B cell (primary cell): ENCODE measurements around the gene HTRA1. TPM values are rescaled to one million over a fixed set of nuclear protein-coding genes. Genes with fewer than 3 reads are reported as not detected.

Experiments used
- ATAC-seq: fragments of 200-7000 bp; cut with Tn5 transposase; one replicate; pipeline ENCODE4 v1.10.0; 2021; ENCODE audit warnings: low read depth, mild to moderate bottlenecking, moderate number of reproducible peaks, moderate library complexity
- CTCF ChIA-PET: fragments of 350-600 bp; sonication (Branson Sonifier 250); formaldehyde crosslinking; loops from one replicate; lab custom pipeline; 2021; ENCODE audit warnings: antibody characterized with exemption, inconsistent platforms; lab: Charles Lee
- POLR2A ChIA-PET: fragments of 350-600 bp; sonication (Branson Sonifier 250); formaldehyde crosslinking; loops from one replicate; lab custom pipeline; 2021; ENCODE audit warnings: antibody characterized with exemption; lab: Charles Lee
- DNase-seq: peaks from one replicate; pipeline ENCODE4 v3.0.0; 2013
- H2AFZ ChIP-seq: 2 replicates; pipeline ENCODE4 v1.6.1; 2012; ENCODE audit warnings: mild to moderate bottlenecking, low read depth, low read length; ENCODE audit not compliant: insufficient read depth, poor library complexity, severe bottlenecking
- H3K27ac ChIP-seq, 2 donors: 1 replicate in 1 of 2; 2 replicates in 1 of 2; pipeline ENCODE4 v1.5.1; 2012 to 2013; ENCODE audit warnings: low read length in 2 of 2, mild to moderate bottlenecking in 2 of 2, moderate library complexity in 1 of 2
- H3K27me3 ChIP-seq, 4 experiments: fragments of 200-600 bp in 1 of 4; sonication (generic) in 1 of 4; replicated peaks in 1 of 4; 1 replicate in 2 of 4; 2 replicates in 2 of 4; pipeline versions ENCODE4 v1.6.1 to v1.7.0; 2013 to 2016; ENCODE audit warnings: low read length in 3 of 4, mild to moderate bottlenecking in 2 of 4, mixed read lengths in 1 of 4, moderate library complexity in 1 of 4; ENCODE audit not compliant: insufficient read depth in 4 of 4, control insufficient read depth in 3 of 4; ENCODE audit errors: control extremely low read depth in 1 of 4
- H3K36me3 ChIP-seq, 2 experiments: replicated peaks in 1 of 2; 1 replicate in 1 of 2; 2 replicates in 1 of 2; pipeline versions ENCODE4 v1.6.1 to v1.7.1; 2013; ENCODE audit warnings: low read length in 1 of 2; ENCODE audit not compliant: insufficient read depth in 2 of 2, control insufficient read depth in 1 of 2; ENCODE audit errors: control extremely low read depth in 1 of 2, extremely low read depth in 1 of 2
- H3K4me1 ChIP-seq, 2 donors: fragments of 200-600 bp in 1 of 2; sonication (generic) in 1 of 2; 1 replicate in 1 of 2; 2 replicates in 1 of 2; pipeline versions ENCODE4 v1.5.1 to v1.6.1; 2013 to 2017; ENCODE audit warnings: low read length in 2 of 2; ENCODE audit not compliant: control insufficient read depth in 2 of 2, insufficient read depth in 2 of 2
- H3K4me2 ChIP-seq: replicated peaks from 2 replicates; pipeline ENCODE3; 2012; ENCODE audit warnings: mild to moderate bottlenecking, low read depth, low read length; ENCODE audit not compliant: poor library complexity, severe bottlenecking
- H3K4me3 ChIP-seq, 5 experiments: fragments of 200-600 bp in 1 of 5; sonication (generic) in 1 of 5; 1 replicate in 3 of 5; 2 replicates in 2 of 5; pipeline versions ENCODE4 v1.5.1 to v1.7.0; 2011 to 2016; ENCODE audit warnings: low read length in 4 of 5, mild to moderate bottlenecking in 4 of 5, low read depth in 2 of 5, control low read depth in 1 of 5, moderate library complexity in 1 of 5; ENCODE audit not compliant: insufficient read depth in 1 of 5; ENCODE audit errors: control extremely low read depth in 1 of 5, extremely low read depth in 1 of 5
- H3K79me2 ChIP-seq: fragments of 200-600 bp; sonication (generic); one replicate; pipeline ENCODE4 v1.6.0; 2016; ENCODE audit warnings: low read length; ENCODE audit not compliant: control insufficient read depth, insufficient read depth
- H3K9ac ChIP-seq: fragments of 200-600 bp; sonication (generic); 2 replicates; pipeline ENCODE4 v1.6.1; 2017; ENCODE audit warnings: mild to moderate bottlenecking, low read length, moderate library complexity
- H3K9me3 ChIP-seq, 3 donors: one replicate each; pipeline versions ENCODE4 v1.6.1 to v1.7.1; 2013; ENCODE audit warnings: low read length in 2 of 3; ENCODE audit not compliant: control insufficient read depth in 2 of 3, insufficient read depth in 1 of 3; ENCODE audit errors: control extremely low read depth in 1 of 3
- H4K20me1 ChIP-seq: 2 replicates; pipeline ENCODE4 v1.6.0; 2012; ENCODE audit warnings: mild to moderate bottlenecking, low read length; ENCODE audit not compliant: insufficient read depth, control insufficient read depth, poor library complexity, severe bottlenecking
- H3K27ac Mint-ChIP-seq: one replicate; pipeline ENCODE4 v1.8.0; 2021; ENCODE audit warnings: mixed read lengths
- H3K27me3 Mint-ChIP-seq: one replicate; pipeline ENCODE4 v1.8.0; 2021; ENCODE audit warnings: mixed read lengths
- H3K4me1 Mint-ChIP-seq: one replicate; pipeline ENCODE4 v1.8.0; 2021; ENCODE audit warnings: mixed read lengths
- H3K4me3 Mint-ChIP-seq: one replicate; pipeline ENCODE4 v1.8.0; 2021; ENCODE audit warnings: mixed read lengths
- H3K9me3 Mint-ChIP-seq: one replicate; pipeline ENCODE4 v1.8.0; 2022; ENCODE audit warnings: mixed read lengths; ENCODE audit not compliant: insufficient read depth
- CTCF ChIP-seq: fragments of 200-600 bp; IDR thresholded peaks from one replicate; pipeline ENCODE4 v1.8.0; 2022; ENCODE audit warnings: antibody characterized with exemption, mild to moderate bottlenecking
- EZH2 ChIP-seq: IDR thresholded peaks from 2 replicates; pipeline ENCODE4 v1.6.1; 2012; ENCODE audit warnings: borderline replicate concordance, low read depth, mild to moderate bottlenecking, moderate library complexity, low read length; ENCODE audit not compliant: insufficient read depth, poor library complexity, severe bottlenecking
- WGBS: methylation state at CpG from one replicate; pipeline ENCODE4 v1.1.5; 2013; ENCODE audit warnings: missing lambda C conversion rate; ENCODE audit not compliant: insufficient coverage; 5-methylcytosine and 5-hydroxymethylcytosine counted together
- intact Hi-C: fragments of 100-400 bp; cut with micrococcal nuclease; formaldehyde crosslinking; loops from one replicate; pipeline ENCODE4 v1.10.0; 2022
- polyA plus RNA-seq: library from polyadenylated mRNA; depleted of rRNA; stranded (reverse); fragments of >200 nt; gene quantifications from 2 replicates; pipeline ENCODE4 v1.2.3, GENCODE V29; 2012
- total RNA-seq, 2 donors: library from RNA; stranded (reverse); fragments of 120-200 nt in 1 of 2; gene quantifications; 1 replicate in 1 of 2; 2 replicates in 1 of 2; pipeline versions ENCODE4 v1.2.3 to v1.2.4, GENCODE V29; 2013 to 2022

HTRA1 gene
- total and polyA plus RNA-seq, 2 donors (not counting 1 experiment from before 2014, with no cell fraction given), result not detected

DNA sequence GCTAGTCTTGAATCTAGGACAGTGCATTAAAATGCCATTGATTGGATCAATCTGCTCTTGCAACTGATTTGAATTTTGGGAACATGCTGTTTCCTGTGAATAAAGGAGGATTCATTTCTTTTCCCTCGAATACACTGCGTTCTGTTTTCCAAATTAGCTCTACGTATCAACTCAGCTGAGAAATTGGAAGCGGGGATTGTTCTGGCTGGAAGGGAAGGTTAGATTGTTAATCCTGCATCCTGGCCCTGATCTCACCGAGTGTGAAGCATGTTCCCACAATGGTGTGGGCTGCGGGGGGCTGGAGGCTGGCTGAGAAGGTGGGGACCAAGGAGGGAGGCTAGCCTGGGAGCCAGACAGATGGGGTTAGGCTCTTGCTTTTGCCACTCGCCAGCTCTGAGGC is 17.6 kb downstream of the HTRA1 start:
- Histone ChIP-seq H3K4me1 (no peaks in the 10 kb centered on the region), H3K27ac (no peak overlapping the region), H3K4me3 (no peak overlapping the region), H3K9ac (no peak overlapping the region), H3K27me3 (peaks cover 0 to 5% (median under 1%) of the 10 kb centered on the region in 4 experiments), H3K4me2 (no peak overlapping the region), H3K9me3 (peaks cover 0 to 7% (median 0%) of the 10 kb centered on the region in 3 donors), H2AFZ (no peak overlapping the region), H4K20me1 (no peaks in the 10 kb centered on the region), H3K36me3 (no peaks in the 10 kb centered on the region), H3K79me2 (no peaks in the 10 kb centered on the region)
- no peak for DNase-seq
- Mint-ChIP-seq H3K27ac (no peak overlapping the region), H3K9me3 (peaks cover 3% of the 10 kb centered on the region), H3K4me3 (no peak overlapping the region), H3K27me3 (peaks cover 26% of the 10 kb centered on the region), H3K4me1 (peaks cover 5% of the 10 kb centered on the region)
- no peak for ATAC-seq
- no peak for TF ChIP-seq CTCF
- no peak for TF ChIP-seq EZH2
- intact Hi-C loops, result no loop called here
- ChIA-PET CTCF (no interaction called here), POLR2A (no interaction called here)
- 92% methylated on average over 7 of the region's 7 CpGs for WGBS

DNA sequence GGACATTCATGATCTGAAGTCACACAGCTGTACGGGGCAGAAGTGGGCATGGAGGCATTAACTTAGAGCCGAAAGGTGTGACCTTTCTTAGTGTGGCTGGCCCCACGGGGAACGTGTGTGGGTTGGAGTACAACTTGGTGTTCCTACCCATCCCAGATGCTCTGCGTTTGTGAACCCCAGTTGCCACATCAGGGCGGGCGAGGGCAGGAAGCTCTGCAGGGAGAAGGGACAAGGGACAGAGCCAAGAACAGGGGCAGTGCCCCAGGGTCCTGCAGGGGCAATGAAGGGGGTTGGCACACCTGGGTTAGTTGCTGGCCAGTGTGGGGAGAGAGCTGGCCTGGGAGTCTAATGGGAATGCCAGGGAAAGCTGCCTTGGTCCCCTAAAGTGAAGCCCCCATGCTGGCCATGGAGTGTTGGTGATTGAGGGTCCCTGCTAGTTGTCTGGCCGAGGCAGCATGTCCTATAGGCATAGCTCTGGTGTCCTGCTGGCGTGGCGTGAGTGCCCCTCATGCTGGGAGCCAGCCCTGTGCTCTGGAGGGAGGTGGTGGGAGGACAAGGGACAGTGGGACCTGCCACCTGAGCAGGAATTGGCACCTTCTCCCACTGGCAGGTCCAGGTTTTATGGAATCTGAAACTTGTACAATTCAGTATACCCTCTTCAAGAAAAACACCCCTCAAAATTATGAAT is 18.9 kb downstream of the HTRA1 start:
- Mint-ChIP-seq H3K27me3 (peaks cover 18% of the 10 kb centered on the region), H3K27ac (no peak overlapping the region), H3K4me3 (no peak overlapping the region), H3K4me1 (no peaks in the 10 kb centered on the region), H3K9me3 (peaks cover 3% of the 10 kb centered on the region)
- Histone ChIP-seq H3K4me3 (no peak overlapping the region), H3K79me2 (no peaks in the 10 kb centered on the region), H3K27me3 (peaks cover 0 to 5% (median 0%) of the 10 kb centered on the region in 4 experiments), H3K9ac (no peak overlapping the region), H3K4me1 (no peaks in the 10 kb centered on the region), H4K20me1 (no peaks in the 10 kb centered on the region), H3K36me3 (no peaks in the 10 kb centered on the region), H3K4me2 (no peak overlapping the region), H3K9me3 (peaks cover 0 to 10% (median 0%) of the 10 kb centered on the region in 3 donors), H3K27ac (no peak overlapping the region), H2AFZ (no peak overlapping the region)
- intact Hi-C loops, result no loop called here
- DNase-seq (no peak), ATAC-seq (no peak)
- WGBS, result 90% methylated on average over 10 of the region's 10 CpGs
- ChIA-PET CTCF (no interaction called here), POLR2A (no interaction called here)
- TF ChIP-seq CTCF (no peak), EZH2 (no peak)
